Testis (tissue), 3 donors: ENCODE results near the gene SHISAL2B. TPM values are rescaled to one million over a fixed set of nuclear protein-coding genes. Genes with fewer than 3 reads are reported as not detected.

ENCODE experiments used
- DNase-seq: peaks from one replicate; pipeline ENCODE4 v3.0.0-alpha.2; 2019
- H3K27ac ChIP-seq, 2 donors: fragments of 200-600 bp; sonication (generic); one replicate each; pipeline ENCODE4 v1.5.1; 2019
- H3K27me3 ChIP-seq: fragments of 200-600 bp; sonication (generic); one replicate; pipeline ENCODE4 v1.5.1; 2019
- H3K36me3 ChIP-seq: fragments of 200-600 bp; sonication (generic); one replicate; pipeline ENCODE4 v1.5.1; 2017; ENCODE audit warnings: low read depth; ENCODE audit errors: missing control alignments
- H3K4me1 ChIP-seq: fragments of 200-600 bp; sonication (generic); one replicate; pipeline ENCODE4 v1.5.1; 2019
- H3K4me3 ChIP-seq, 2 donors: fragments of 200-600 bp; sonication (generic); one replicate each; pipeline ENCODE4 v1.5.1; 2017 to 2019
- H3K9me3 ChIP-seq: fragments of 200-600 bp; sonication (generic); one replicate; pipeline ENCODE4 v1.5.1; 2017
- CTCF ChIP-seq, 3 experiments: fragments of 450-650 bp in 2 of 3; fragments of 200-600 bp in 1 of 3; sonication (generic) in 1 of 3; IDR thresholded peaks; one replicate each; pipeline ENCODE4 v1.5.1; 2016 to 2019; ENCODE audit warnings: antibody characterized with exemption in 3 of 3, mild to moderate bottlenecking in 2 of 3, moderate library complexity in 1 of 3
- POLR2A ChIP-seq: fragments of 450-650 bp; IDR thresholded peaks from one replicate; pipeline ENCODE4 v1.6.1; 2017; ENCODE audit warnings: antibody characterized with exemption, mild to moderate bottlenecking, moderate library complexity
- WGBS, 2 donors: methylation state at CpG; one replicate each; pipeline ENCODE4 v1.1.5; 2018; 5-methylcytosine and 5-hydroxymethylcytosine counted together
- intact Hi-C: fragments of 100-400 bp; cut with DNase I; formaldehyde crosslinking; loops from one replicate; pipeline ENCODE4 v1.15.1; 2023; ENCODE audit warnings: low total_unique reads
- polyA plus RNA-seq: library from polyadenylated mRNA; stranded (reverse); fragments of 350-450 nt; fragmentation: Illumina TruSeq; extraction: RNeasy Lipid Tissue Mini Kit (QIAGEN cat#74804); gene quantifications from one replicate; pipeline ENCODE4 v1.2.3, GENCODE V29; 2014; ENCODE audit warnings: low read depth, low replicate concordance; ENCODE audit not compliant: insufficient read depth
- total RNA-seq, 2 donors: library from RNA; depleted of rRNA; stranded (reverse); fragments of >200 nt; gene quantifications; one replicate each; pipeline ENCODE4 v1.2.3, GENCODE V29; 2016

Gene SHISAL2B
- total and polyA plus RNA-seq, 3 donors from 2014 or later = 0.74 to 1.0 TPM; not detected in 1

GRCh38 chr5:64742411-64742810 is 52.1 kb downstream of the SHISAL2B start:
- no peak for DNase-seq
- WGBS, 2 donors = 88 to 92% methylated on average over 1 of the region's 1 CpG
- Histone ChIP-seq H3K27ac (no peak overlapping the region), H3K4me1 (no peaks in the 10 kb centered on the region), H3K4me3 (no peak overlapping the region), H3K36me3 (no peaks in the 10 kb centered on the region), H3K27me3 (no peaks in the 10 kb centered on the region), H3K9me3 (no peaks in the 10 kb centered on the region)
- TF ChIP-seq POLR2A = no peak
- intact Hi-C loops = no loop called here

- Histone ChIP-seq H3K9me3 (no peaks in the 10 kb centered on the region), H3K36me3 (no peaks in the 10 kb centered on the region), H3K27me3 (no peaks in the 10 kb centered on the region), H3K4me1 (no peaks in the 10 kb centered on the region), H3K27ac (no peak overlapping the region), H3K4me3 (no peak overlapping the region)
- intact Hi-C loops = no loop called here
- DNase-seq = no peak
- TF ChIP-seq CTCF (IDR thresholded peaks at IDR 0.05) (no peak), POLR2A (no peak)
Observed at GRCh38 chr5:64742821-64743220, 52.5 kb downstream of the SHISAL2B start.

GRCh38 chr5:64744914-64745313 is 54.6 kb downstream of the SHISAL2B start:
- H3K27ac ChIP-seq = no peak overlapping the region
- H3K4me1 ChIP-seq = no peaks in the 10 kb centered on the region
- no peaks in the 10 kb centered on the region for H3K9me3 ChIP-seq
- no peaks in the 10 kb centered on the region for H3K36me3 ChIP-seq
- no peak for TF ChIP-seq CTCF (IDR thresholded peaks at IDR 0.05)
- no peak for TF ChIP-seq POLR2A
- no peak for DNase-seq
- no peaks in the 10 kb centered on the region for H3K27me3 ChIP-seq
- intact Hi-C loops = no loop called here
- H3K4me3 ChIP-seq = no peak overlapping the region
- 96% methylated on average over 1 of the region's 1 CpG for WGBS, 2 donors

GRCh38 chr5:64746446-64746845 is 56.1 kb downstream of the SHISAL2B start:
- TF ChIP-seq POLR2A (no peak), CTCF (IDR thresholded peaks at IDR 0.05) (no peak)
- DNase-seq = no peak
- no peaks in the 10 kb centered on the region for H3K4me1 ChIP-seq
- H3K4me3 ChIP-seq = no peak overlapping the region
- no peaks in the 10 kb centered on the region for H3K27me3 ChIP-seq
- no peaks in the 10 kb centered on the region for H3K9me3 ChIP-seq
- WGBS, 2 donors = 92 to 100% methylated on average over 1 of the region's 1 CpG
- intact Hi-C loops = no loop called here
- H3K27ac ChIP-seq = no peak overlapping the region
- H3K36me3 ChIP-seq = no peaks in the 10 kb centered on the region

- no peaks in the 10 kb centered on the region for H3K9me3 ChIP-seq
- no peaks in the 10 kb centered on the region for H3K4me1 ChIP-seq
- H3K27ac ChIP-seq = no peak overlapping the region
- intact Hi-C loops = no loop called here
- TF ChIP-seq POLR2A = no peak
- no peak for TF ChIP-seq CTCF (IDR thresholded peaks at IDR 0.05)
- no peak for DNase-seq
- H3K27me3 ChIP-seq = no peaks in the 10 kb centered on the region
- H3K36me3 ChIP-seq = no peaks in the 10 kb centered on the region
- WGBS, 2 donors = 84 to 92% methylated on average over 4 of the region's 4 CpGs
- H3K4me3 ChIP-seq = no peak overlapping the region
Observed at GRCh38 chr5:64749385-64749784, 59.1 kb downstream of the SHISAL2B start.
